TTC549 (cell line): ENCODE measurements around the gene MMP7.
"Not testable (repeated sequence)": the region's sequence is repeated elsewhere in the genome, so short reads cannot be mapped to it uniquely, and the experiment has no call there.

Experiments used
- FAIRE-seq: peaks from 2 replicates; lab custom pipeline; 2012; peaks lifted over from hg19 to GRCh38; lab: Jason Lieb, UNC

MMP7 gene

DNA sequence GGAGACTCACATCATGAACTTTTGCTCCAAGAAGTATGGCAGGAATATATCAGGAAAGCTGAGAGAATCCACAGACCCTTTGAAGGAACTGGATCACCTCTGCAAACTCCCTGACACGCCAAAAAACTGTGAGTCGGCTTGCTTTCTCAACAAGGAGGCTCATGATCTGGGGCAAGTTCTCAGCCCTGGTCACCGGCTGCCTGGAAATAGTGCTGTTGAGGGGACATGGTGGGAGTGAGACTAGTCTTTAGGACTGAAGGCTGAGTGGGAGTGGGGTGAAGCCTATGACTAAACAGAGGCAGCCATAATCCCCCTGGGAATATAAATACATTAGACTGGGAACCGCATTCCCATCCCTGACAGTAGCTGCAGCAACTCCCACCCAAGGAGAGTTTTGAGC is 8.4 kb upstream of the MMP7 start:
- FAIRE-seq, result no peak

DNA sequence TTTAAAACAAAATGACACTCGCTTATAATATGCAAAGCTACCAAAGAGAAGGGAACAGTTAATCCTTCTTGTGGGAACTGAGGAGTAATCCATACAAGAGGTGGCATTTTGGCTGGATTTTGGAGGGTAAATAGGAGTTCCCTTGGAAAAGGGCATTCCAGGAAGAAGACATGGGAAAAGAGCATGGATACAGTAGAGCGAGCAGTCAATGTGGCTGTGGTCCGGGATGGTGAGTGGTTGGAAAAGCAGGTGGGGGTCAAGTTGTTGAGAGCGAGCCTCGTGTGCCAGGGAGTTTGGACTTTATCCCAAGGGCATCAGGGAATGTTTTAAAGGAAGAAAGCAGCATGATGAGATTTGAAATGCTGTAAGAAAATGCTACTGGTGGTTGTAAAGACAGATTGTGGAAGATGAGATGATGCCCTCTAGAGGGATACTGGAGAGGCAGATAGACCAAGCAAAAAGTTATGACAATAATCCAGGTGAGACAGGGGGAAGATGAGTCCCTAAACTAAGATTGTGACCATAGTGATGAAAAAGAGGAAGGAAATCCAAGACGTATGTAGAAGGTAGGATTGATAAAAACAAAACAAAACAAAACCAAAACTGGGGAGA is 3.8 kb upstream of the MMP7 start:
- FAIRE-seq, result no peak

DNA sequence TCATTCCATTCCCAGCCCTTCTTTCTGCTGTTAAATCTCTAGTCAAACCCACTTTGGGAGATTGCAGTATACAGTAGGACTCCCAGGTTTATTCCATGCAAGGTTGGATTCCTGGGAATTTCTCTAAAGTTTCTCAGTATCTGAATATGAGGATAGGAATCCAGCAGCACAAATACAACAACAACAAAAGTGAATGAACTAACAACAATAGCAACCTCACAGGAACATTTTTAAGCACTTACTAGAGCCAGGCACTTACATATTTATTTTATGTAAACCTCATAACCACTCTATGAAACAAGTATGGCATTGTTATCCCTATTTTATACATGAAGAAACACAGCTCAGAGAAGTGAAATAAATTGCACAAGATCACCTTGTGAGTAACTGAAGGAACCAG is 1.9 kb downstream of the MMP7 start:
- FAIRE-seq, result no peak

DNA sequence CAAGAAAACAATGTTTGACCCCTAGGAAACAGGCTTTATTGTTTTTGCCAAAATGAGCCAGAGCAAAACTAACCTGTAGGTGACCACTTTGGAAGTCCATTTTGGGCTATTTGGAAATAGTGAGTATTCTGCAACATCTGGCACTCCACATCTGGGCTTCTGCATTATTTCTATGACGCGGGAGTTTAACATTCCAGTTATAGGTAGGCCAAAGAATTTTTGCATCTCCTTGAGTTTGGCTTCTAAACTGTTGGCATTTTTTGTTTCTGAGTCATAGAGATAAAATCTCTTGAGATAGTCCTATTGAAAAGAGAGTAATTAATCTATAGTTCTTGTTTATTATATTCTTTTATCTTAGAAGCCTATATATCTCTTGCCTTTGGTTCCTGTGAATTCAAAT is 2.9 kb downstream of the MMP7 start:
- FAIRE-seq, result no peak

DNA sequence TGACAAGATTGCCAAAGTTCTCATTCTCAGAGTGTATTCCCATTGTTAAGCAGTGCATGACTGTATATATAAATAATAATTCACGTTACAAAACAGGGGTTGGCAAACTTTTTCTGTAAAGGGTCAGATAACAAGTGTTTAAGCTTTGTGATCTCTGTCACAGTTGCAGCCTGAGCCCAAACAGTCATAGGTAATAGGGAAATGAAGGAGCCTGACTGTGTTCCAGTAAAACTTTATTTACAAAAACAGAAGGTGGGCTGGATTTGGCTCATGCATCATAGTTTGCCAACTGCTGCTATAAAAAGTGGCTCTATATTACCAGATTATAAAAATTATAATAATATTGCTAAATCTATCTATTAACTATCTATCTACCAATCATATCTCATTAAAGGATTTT is 3.5 kb downstream of the MMP7 start:
- FAIRE-seq, result no peak

DNA sequence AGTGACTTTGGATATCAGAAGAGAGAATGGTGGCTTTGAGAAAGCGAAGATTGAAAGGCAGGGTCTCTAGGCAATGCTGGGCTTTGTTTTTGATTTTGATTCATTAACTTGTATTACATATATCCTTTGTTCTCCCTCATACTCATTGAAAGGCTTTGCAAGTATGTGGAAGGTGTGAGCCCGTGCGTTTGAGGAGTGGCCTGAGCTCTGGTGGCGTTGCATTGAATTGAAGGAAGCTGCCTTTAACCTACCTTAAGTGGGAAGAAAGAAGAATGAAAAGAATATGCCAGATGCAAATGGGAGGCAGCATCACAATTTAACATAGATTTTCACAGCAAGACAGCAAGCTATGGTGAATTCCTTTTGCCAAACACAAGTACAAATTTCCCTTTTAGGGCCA is 6.7 kb downstream of the MMP7 start:
- no peak for FAIRE-seq

DNA sequence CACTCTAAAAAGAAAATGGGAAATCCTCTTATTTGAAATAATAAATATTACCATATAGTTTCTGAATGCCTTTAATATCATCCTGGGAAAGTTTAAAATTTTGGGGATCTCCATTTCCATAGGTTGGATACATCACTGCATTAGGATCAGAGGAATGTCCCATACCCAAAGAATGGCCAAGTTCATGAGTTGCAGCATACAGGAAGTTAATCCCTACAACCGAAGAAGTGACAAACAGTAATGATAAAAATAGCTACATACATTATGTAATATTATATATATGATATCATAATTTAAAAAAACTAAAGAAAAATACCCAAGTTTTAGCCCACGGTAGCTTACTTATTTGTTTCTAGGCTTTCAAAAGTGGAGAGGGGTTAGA is 7.4 kb downstream of the MMP7 start:
- no peak for FAIRE-seq

DNA sequence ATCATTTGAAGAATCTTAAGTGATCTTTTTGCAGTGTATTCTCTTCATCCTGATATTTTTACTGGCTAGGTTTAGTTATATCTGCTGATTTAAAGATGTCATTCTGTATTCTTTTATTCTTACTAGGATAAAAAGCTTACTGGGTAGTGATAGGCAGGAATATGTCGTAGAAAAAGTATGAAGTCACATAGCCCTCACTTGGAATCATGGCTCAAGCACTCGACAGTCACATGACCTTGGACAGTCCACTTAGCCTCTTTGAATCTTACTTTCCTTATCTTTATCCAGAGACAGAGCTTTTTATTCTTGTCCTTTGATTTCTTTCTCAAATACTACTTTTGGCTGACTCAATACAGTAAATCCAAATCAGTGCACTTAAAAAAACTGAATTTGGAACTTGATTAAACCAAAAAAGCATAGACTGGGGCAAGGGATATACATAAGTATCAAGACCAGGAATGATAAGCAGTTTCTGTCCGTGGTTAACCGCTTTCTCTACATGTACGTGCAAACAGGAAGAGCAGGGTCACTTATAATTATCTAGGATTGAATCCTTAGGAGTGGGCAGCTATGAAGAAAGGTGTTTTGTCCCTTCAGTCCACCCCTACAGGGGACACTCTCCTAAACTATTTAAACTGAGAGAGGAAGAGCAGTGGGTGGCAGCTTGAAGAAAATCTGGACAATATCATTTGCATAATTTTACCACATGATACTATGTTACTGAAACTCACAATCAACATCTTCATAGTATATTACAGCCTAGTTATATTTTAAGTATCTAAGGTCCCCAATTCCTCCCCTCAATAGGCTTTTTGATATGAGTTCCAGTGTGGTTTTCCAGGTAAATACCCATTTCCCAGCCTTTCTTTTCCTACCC is 8.0 kb downstream of the MMP7 start:
- FAIRE-seq, result no peak

DNA sequence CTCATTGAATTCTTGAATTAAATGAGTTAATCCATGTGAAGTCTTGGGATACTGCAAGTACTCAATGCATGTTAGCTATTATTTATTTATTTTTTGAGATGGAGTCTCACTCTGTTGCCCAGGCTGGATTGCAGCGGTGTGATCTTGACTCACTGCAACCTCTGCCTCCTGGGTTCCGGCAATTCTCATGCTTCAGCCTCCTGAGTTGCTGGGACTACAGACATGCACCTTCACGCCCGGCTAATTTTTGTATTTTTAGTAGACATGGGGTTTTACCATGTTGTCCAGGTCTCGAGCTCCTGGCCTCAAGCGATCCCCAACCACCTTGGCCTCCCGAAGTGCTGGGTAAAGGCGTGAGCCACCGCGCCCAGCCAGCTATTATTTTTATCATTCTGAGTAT is 9.4 kb downstream of the MMP7 start:
- FAIRE-seq, result no peak

DNA sequence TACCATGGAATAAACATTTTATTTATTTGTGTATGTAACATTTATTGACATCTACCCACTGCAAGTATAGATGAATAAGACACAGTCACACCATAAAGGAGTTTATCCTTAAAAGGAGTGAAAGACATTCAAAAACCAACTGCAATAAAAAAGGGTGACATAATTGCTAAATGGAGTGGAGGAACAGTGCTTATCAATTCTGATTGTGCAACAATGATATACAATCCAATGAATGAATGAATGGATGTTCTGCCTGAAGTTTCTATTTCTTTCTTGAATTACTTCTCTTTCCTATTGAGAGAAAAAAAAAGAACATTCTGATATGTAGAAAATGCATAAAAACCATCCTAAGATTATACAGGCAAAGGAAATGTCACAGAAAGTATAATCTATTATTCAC is 10.0 kb downstream of the MMP7 start:
- FAIRE-seq, result no peak

DNA sequence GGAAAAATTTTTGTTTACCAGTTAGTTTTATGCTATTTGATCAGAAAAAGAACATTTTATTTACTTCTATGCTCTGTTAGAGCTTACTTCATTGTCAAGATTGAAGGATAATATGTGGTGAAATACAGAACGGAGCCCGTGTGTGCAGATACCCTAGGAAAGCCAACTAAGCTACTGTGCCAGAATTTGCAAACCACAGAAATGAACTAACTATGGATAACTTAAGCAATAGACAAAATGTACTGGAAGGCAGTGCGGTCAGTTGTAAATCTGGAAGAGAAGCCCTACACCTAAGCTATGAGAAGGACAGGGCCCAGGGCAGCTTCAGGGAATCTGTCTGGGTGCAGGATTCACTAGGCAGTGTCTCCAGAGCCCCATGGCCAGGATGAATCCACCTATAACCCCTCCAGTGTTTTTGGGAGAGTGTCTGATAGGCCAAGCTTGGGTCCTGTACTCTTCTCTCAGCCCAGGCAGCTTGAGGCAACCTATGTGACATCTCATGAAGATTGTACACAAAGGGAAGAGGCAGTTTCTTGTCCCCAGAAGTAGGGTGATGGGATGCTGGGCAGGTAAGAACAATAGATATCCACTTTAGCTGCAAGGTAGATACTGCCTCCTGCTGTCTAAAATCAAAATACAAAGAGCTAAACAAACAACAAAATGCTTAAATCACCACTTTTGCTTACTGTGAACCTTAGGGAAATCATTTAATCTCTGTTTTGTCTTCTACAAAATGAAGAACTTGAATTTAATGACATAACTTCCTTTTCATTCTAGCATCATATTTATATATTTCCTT is 12.1 kb downstream of the MMP7 start:
- FAIRE-seq, result no peak

DNA sequence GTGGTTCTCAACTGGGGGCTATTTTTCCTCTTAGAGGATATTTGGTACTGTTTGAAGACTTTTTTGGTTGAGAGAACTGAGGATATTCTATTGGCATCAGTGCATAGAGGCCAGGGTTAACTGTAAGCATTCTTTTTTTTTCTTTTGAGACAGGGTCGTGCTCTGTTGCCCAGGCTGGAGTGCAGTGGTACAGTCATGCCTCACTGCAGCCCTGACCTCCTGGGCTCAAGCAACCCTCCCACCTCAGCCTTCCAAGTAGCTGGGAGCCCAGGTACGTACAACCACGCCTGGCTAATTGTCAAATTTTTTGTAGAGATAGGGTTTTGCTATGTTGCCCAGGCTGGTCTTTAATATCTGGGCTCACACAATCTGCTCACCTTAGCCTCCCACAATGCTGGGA is 12.9 kb downstream of the MMP7 start:
- no peak for FAIRE-seq

DNA sequence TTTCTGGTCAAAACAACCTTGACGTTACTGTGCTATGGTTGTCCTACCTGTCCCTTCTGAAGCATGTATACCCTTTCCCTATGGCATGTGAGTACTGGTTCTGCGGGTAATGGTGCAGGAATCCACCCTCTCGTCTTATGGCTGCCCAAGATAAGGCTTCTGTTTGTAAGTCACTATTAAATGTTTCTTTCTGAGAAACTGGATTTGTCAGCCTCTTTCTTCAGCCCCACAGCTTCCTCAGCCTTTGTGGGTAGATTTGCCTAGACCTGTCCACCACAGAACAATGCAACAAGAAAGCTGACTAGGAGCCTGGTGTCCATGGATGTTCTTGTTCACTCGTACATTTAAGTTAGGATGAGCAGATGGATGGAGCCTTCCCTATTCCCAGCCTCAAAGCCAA is 14.4 kb downstream of the MMP7 start:
- no peak for FAIRE-seq

DNA sequence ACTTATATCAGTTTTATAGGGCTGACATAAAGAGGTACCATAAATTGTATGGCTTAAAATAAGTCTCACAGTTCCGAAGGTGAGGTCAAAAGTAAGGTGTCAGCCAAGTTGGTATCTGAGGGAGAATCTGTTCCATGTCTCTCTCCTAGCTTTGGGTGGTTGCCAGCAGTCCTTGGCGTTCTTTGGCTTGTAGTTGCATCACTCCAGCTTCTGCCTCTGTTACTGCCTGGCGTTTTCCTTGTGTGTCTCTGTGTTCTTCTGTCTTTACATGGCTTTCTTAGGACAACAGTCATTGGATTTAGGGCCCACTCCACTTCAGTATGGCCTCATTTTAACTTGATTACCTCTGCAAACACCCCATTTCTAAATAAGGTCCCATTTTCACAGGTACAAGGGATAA is 16.7 kb downstream of the MMP7 start:
- FAIRE-seq, result no peak

DNA sequence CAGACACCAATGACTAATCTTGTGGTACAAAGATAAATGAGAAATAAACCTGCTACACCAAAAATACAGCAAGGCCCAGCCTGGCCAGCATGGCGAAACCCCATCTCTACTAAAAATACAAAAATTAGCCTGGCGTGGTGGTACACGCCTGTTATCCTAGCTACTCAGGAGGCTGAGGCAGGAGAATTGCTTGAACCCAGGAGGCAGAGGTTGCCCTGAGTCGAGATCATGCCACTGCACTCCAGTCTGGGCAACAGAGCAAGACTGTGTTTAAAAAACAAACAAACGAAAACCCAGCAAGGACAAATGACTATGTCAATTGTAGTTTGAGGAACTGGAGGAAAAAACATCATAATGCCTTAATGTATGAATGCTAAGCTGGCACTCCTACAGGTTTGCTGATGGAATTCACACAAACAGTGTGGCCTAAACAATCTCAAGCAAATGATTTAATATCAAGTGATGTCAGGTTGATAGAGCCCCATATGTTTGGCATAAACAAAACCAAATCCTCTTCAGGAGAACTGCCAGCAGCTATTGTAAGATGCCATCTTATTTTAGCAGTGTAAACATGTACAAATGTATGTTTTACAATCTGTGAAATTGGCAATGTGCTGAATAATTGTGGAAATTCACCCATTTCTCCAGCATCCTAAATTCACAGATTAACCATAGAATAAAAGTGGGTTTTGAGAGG is 20.0 kb downstream of the MMP7 start:
- FAIRE-seq, result no peak

DNA sequence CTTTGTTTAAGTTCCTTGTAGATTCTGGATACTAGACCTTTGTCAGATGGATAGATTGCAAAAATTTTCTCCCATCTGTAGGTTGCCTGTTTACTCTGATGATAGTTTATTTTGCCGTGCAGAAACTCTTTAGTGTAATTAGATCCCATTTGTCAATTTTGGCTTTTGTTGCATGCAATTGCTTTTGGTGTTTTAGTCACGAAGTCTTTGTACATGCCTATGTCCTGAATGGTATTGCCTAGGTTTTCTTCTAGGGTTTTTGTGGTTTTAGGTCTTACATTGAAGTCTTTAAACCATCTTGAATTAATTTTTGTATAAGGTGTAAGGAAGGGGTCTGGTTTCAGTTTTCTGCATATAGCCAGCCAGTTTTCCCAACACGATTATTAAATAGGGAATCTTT is 27.7 kb downstream of the MMP7 start:
- not testable (repeated sequence) for FAIRE-seq

DNA sequence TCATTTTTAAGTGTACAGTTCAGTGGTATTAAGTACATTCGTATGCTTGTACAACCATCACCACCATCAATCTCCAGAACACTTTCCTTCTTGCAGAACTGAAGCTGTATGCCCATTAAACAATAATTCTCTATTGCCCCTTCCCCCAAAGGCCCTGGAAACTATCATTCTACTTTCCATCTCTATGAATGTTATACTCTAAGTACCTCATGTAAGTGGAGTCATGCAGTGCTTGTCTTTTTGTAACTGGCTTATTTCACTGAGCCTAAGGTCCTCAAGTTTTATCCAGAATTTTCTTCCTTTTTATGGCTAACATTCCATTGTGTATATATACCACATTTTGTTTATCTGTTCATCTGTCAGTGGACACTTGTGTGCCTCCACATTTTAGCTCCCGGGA is 29.7 kb downstream of the MMP7 start:
- no peak for FAIRE-seq

DNA sequence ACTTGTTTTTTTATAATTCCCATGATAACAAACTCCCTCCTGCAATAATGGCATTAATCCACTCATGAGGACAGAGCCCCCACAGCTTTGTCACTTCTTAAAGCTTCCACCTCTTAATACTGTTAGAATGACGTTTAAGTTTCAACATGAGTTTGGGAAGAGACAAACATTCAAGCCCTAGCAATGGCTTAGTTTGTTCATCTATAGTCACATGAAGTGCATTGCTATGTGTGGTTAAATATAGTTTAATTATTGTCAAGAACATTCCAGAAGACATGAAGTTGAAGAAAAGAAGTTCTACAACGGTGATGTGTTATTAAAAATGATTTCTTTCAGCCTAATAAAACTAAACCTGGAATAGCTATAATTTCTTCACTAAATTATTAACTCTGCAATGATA is 30.6 kb downstream of the MMP7 start:
- FAIRE-seq, result no peak

DNA sequence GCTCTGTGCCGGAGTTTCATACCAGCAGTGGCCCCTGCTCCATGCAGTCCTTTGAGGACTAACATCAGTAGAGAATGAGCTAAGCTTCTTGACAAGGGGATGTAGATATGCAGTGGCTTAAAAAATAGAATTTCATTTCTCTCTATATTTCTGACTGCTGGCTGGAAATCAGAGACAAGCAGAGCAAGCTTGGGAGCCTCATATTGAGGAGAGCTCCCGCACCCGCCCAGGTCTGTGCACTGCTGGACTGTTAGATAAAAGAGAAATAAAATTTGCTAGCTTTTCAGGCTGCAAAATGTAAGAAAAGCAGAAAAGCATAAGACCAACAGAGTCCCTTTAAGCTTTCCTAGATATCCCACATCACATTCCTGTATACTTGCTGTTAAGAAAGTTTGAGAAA is 31.4 kb downstream of the MMP7 start:
- no peak for FAIRE-seq

DNA sequence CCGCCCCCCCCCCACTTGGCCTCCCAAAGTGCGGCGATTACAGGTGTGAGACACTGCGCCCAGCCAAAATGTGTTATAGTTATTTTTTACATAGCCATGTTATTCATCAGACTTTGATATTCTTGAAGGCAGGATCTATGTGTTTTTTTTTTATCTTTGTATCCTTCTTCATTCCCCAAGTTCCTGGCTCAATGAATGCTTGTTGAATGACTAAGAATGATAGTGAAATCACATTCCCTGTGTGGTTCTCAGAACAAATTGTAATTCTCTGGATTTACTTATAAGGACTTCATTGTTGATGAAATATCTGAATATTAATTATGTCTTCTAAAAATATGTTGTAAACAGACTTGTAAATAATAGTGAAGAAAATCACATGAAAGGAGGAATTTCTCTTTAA is 33.5 kb downstream of the MMP7 start:
- no peak for FAIRE-seq

DNA sequence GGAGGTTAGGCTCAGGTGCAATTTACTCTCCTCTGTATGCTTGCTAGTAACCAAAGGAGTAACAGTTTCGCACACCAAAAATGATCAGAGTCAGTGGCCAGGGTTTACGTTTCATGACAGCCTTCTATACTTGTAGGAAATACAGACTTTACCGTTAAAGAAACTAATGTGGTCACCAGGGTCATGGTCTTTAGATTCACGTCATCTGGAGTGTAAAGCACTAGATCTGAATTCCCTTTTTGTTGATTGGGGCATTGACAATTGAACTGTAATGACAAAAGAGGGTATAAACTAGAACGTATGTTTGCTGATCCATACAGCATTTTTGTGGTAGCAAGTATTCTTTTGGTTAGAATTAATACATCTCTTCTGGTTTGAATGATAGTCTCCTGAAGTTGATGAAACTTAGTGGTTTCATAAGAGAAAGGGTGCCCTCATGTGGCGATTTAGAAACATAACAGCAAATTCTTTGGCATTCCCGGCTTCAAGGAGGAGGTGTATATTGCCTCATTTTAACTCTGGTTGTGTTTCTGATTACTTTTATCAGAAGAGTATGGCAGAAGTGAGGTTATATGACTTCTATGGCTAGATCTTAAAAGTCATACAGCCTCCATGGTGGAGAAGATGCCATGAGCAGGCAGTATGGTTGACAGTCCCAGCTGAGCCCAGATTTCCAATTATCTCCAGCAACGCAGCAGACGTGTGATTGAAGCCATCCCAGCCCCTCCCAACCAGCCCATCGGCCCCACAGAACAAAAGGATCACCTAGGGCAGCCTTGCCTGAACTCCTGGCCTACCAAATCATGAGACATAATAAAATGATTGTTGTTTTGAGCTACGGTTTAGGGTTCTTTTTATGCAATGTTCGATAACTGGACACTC is 35.1 kb downstream of the MMP7 start:
- peak; percentile 95 for FAIRE-seq

DNA sequence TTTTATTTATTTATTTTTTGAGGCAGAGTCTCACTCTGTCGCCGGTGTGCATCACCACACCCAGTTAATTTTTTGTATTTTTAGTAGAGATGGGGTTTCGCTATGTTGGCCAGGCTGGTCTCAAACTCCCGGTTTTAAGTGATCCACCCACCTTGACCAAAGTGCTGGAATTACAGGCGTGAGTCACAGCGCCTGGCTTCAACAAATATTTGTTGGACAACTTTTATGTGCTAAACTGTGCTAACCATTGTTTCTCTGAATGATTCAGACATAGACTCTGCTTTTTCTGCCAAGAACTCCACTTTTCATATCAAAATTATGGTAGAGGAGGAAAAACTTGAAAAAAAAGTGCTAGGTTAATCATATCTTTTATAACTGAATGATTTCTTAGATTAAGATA is 36.3 kb downstream of the MMP7 start:
- no peak for FAIRE-seq
